ENCODE results near the gene ANGPTL5.

Gene ANGPTL5

GRCh38 chr11:101844608-101845007 is 71.7 kb downstream of the ANGPTL5 start:
- no peak overlapping the region for H3K4me3 ChIP-seq
- H3K4me1 ChIP-seq, result no peaks in the 10 kb centered on the region
- no peaks in the 10 kb centered on the region for H3K27me3 ChIP-seq
- no peaks in the 10 kb centered on the region for H3K36me3 ChIP-seq
- peaks cover 0 to 5% (median 0%) of the 10 kb centered on the region in 3 donors for H3K9me3 ChIP-seq
- no peak for DNase-seq
- no peak for TF ChIP-seq CTCF (IDR thresholded peaks at IDR 0.05)
- no peak overlapping the region for H3K27ac ChIP-seq
- intact Hi-C loops (cut with DNase I; ENCODE audit: low total_unique reads), result loop anchor here (10.0 kb wide), 1 partner anchor 380 kb away; no protein-coding TSS in a partner anchor

GRCh38 chr11:101840704-101841103 is 75.6 kb downstream of the ANGPTL5 start:
- intact Hi-C loops (cut with DNase I; ENCODE audit: low total_unique reads), result loop anchor here (10.0 kb wide), 1 partner anchor 376 kb away; no protein-coding TSS in a partner anchor
- no peak for DNase-seq
- Histone ChIP-seq H3K27ac (no peak overlapping the region), H3K27me3 (no peaks in the 10 kb centered on the region), H3K4me1 (no peaks in the 10 kb centered on the region), H3K4me3 (no peak overlapping the region), H3K9me3 (peaks cover 0 to 5% (median 0%) of the 10 kb centered on the region in 3 donors), H3K36me3 (no peaks in the 10 kb centered on the region)
- no peak for TF ChIP-seq CTCF (IDR thresholded peaks at IDR 0.05)
